Measurements from ENCODE around the gene RBMS1. TPM values are rescaled to one million over a fixed set of nuclear protein-coding genes. Genes with fewer than 3 reads are reported as not detected.

RBMS1 gene
- total RNA-seq, 5 donors from 2014 or later (not counting 1 experiment from before 2014, with no cell fraction given): 94.2 to 137 (median 105) TPM

DNA sequence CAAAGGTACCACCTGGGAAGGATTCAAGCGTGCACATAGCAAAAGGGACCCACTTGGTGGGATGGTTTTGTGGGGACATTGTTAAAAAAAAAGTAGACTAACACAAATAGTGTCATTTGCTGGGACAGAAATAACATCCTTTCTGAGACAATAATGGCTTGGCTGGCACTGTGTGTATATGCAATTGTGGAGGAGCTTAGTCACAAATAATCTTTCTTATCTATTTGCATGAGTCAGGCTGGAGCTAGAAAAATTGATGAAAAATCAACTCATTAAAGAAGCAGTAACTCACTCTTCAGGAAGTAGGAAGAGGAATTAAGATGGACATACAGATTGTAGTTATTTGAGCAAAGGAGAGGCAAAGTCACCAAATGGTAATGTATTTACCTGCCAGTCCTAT is 264.0 kb downstream of the RBMS1 start:
- Mint-ChIP-seq H3K4me3 (no peak overlapping the region), H3K27ac (no peak overlapping the region), H3K27me3 (peaks cover 0 to 5% of the 10 kb centered on the region in 2 donors), H3K36me3 (no peaks in the 10 kb centered on the region), H3K4me1 (peaks cover 0 to 4% (median 3%) of the 10 kb centered on the region in 3 donors), H3K9me3 (no peaks in the 10 kb centered on the region)
- no peaks in the 10 kb centered on the region for H3K9me3 ChIP-seq
- no peak overlapping the region for H3K27ac ChIP-seq (ENCODE audit: low read length)
- ChIA-PET POLR2A (no interaction called here), CTCF (no interaction called here)
- H3K4me3 ChIP-seq (ENCODE audit: control insufficient read depth in 1 of 2, extremely low read depth in 1 of 2, low read length in 1 of 2): no peak overlapping the region
- no peaks in the 10 kb centered on the region for H3K4me1 ChIP-seq (ENCODE audit: control insufficient read depth in 1 of 2, extremely low read depth in 1 of 2, insufficient read depth in 2 of 2, low read length in 2 of 2)
- H3K36me3 ChIP-seq (ENCODE audit: control insufficient read depth in 2 of 2, extremely low read depth in 1 of 2, insufficient read depth in 1 of 2, low read length in 1 of 2): no peaks in the 10 kb centered on the region
- no peak for ATAC-seq (replicated peaks in 1 of 4)
- WGBS (ENCODE audit: insufficient coverage): no CpG with 5 or more reads among the region's 1 CpG
- H3K27me3 ChIP-seq (replicated peaks in 1 of 2; ENCODE audit: control insufficient read depth in 2 of 2, extremely low read depth in 1 of 2, insufficient read depth in 2 of 2, low read length in 1 of 2): no peaks in the 10 kb centered on the region
- DNase-seq: no peak

DNA sequence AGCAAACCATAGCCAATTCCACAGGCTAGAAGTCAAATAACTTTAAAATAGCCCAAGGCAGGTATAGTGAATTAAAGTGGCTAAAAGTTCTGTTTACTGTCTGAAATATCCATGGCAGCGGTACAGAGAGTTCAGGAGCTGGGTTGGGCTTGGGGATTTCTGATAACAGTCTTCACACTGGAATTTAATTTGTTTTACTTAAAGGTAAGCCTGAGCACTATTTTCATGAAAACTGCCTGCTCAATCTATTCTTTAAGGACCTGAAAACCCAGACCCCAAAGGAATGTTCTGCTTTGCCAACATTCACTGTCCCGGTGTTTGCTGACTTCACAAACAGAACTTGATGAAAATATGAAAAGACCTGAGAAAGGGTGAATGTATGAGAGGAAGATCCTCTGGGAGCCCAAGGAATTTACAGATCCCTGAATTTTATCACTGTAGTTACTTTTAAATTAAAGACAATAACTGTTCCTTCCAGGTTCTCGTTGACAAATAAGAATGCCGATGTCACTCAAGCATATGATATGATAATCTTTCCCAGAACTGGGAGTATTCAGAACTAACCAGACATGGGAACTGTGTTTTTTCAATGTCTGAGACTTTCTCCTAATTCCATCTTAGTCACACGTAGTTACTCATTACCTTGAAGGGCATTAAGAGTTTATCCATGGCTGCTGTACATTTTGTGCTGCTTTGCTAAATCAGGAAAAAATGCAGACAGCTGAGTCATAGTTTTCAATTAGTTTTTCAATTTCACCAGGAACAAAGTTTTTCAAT is 265.3 kb downstream of the RBMS1 start:
- CTCF ChIA-PET: no interaction called here
- POLR2A ChIA-PET: no interaction called here
- DNase-seq (no peak), ATAC-seq (replicated peaks in 1 of 4) (no peak)
- Histone ChIP-seq H3K36me3 (ENCODE audit: control insufficient read depth in 2 of 2, extremely low read depth in 1 of 2, insufficient read depth in 1 of 2, low read length in 1 of 2) (no peaks in the 10 kb centered on the region), H3K9me3 (no peaks in the 10 kb centered on the region), H3K27me3 (replicated peaks in 1 of 2; ENCODE audit: control insufficient read depth in 2 of 2, extremely low read depth in 1 of 2, insufficient read depth in 2 of 2, low read length in 1 of 2) (no peaks in the 10 kb centered on the region), H3K4me3 (ENCODE audit: control insufficient read depth in 1 of 2, extremely low read depth in 1 of 2, low read length in 1 of 2) (no peak overlapping the region), H3K4me1 (ENCODE audit: control insufficient read depth in 1 of 2, extremely low read depth in 1 of 2, insufficient read depth in 2 of 2, low read length in 2 of 2) (no peaks in the 10 kb centered on the region), H3K27ac (ENCODE audit: low read length) (no peak overlapping the region)
- WGBS (ENCODE audit: insufficient coverage): 60% methylated on average over 1 of the region's 5 CpGs
- Mint-ChIP-seq H3K4me1 (peaks cover 0 to 16% (median 13%) of the 10 kb centered on the region in 3 donors), H3K4me3 (no peak overlapping the region), H3K27ac (no peak overlapping the region), H3K27me3 (no peaks in the 10 kb centered on the region), H3K36me3 (no peaks in the 10 kb centered on the region), H3K9me3 (no peaks in the 10 kb centered on the region)

DNA sequence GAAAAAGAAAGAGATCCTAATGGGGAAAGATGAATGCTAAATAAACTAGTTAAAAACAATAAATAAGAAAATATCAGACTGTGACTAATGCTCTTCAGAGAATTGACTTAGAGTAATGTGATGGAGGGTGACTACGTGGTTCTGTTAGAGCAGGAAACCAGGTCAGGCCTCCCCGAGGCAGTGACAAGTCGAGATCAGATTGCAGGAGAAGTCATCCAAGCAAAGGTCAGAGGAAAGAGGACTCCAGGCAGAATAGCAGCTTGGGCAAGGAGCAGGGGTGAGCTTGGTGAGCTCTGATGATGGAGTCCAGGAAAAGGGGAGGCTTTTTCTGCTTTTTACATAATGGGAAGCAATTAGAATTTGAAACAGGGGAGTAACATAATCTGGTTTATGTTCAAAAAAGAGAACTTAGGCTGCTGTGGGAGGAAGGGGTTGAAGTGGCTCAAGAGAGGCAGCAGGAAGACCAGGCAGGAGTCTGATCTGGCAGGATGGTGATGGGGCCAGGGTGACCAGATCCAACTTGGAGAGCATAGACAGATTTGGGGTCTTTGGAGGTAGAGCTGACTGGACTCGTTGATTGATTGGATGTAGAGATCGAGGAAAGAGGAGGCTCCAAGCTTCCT is 266.2 kb downstream of the RBMS1 start:
- Mint-ChIP-seq H3K36me3 (no peaks in the 10 kb centered on the region), H3K4me3 (no peak overlapping the region)
- WGBS (ENCODE audit: insufficient coverage): 73% methylated on average over 5 of the region's 5 CpGs

DNA sequence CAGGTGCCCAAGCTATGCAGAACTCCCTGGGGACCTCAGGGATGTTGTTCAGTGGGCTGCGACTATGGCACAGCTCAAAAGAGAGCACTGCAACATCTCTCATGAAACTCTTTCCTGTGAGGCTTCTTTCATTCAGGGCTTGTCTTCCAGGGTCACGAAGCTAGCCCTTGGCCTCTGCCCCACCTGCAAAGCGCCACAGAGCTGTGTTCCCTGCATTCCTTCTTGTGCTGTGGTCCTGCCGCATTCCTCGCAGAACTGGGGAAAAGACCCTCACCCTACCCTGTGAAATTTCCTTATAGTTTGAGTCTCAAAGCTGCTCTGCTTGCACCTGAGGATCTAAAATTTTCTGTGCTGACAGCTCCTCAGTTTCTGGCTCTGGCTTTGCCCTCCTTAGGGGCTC is 267.2 kb downstream of the RBMS1 start:
- CTCF ChIA-PET: interaction anchor here in 1 of 2 donors (0.5 to 0.6 kb wide), 2 partner anchors 644 to 1028 kb away, joined by 3 read pairs; no protein-coding TSS in a partner anchor
- no peak overlapping the region for H3K4me3 ChIP-seq (ENCODE audit: control insufficient read depth in 1 of 2, extremely low read depth in 1 of 2, low read length in 1 of 2)
- H3K4me1 ChIP-seq (ENCODE audit: control insufficient read depth in 1 of 2, extremely low read depth in 1 of 2, insufficient read depth in 2 of 2, low read length in 2 of 2): no peaks in the 10 kb centered on the region
- ATAC-seq (replicated peaks in 1 of 4) (no peak), DNase-seq (no peak)
- no peaks in the 10 kb centered on the region for H3K27me3 ChIP-seq (replicated peaks in 1 of 2; ENCODE audit: control insufficient read depth in 2 of 2, extremely low read depth in 1 of 2, insufficient read depth in 2 of 2, low read length in 1 of 2)
- 75% methylated on average over 5 of the region's 5 CpGs for WGBS (ENCODE audit: insufficient coverage)
- H3K36me3 ChIP-seq (ENCODE audit: control insufficient read depth in 2 of 2, extremely low read depth in 1 of 2, insufficient read depth in 1 of 2, low read length in 1 of 2): no peaks in the 10 kb centered on the region
- H3K27ac ChIP-seq (ENCODE audit: low read length): no peak overlapping the region
- H3K36me3 Mint-ChIP-seq: no peaks in the 10 kb centered on the region
- H3K4me1 Mint-ChIP-seq: peaks cover under 1 to 20% (median 17%) of the 10 kb centered on the region in 3 donors
- no peak overlapping the region for H3K4me3 Mint-ChIP-seq
- H3K27me3 Mint-ChIP-seq: no peaks in the 10 kb centered on the region
- H3K9me3 ChIP-seq: no peaks in the 10 kb centered on the region
- POLR2A ChIA-PET: interaction anchor here in 1 of 2 donors (0.6 kb wide), 1 partner anchor 1105 kb away, joined by 3 read pairs; no protein-coding TSS in a partner anchor
- no peaks in the 10 kb centered on the region for H3K9me3 Mint-ChIP-seq
- H3K27ac Mint-ChIP-seq: no peak overlapping the region

More for the DNA sequence above, 266.2 kb downstream of the RBMS1 start:
- H3K36me3 ChIP-seq (ENCODE audit: control insufficient read depth in 2 of 2, extremely low read depth in 1 of 2, insufficient read depth in 1 of 2, low read length in 1 of 2): no peaks in the 10 kb centered on the region
- no peaks in the 10 kb centered on the region for H3K27me3 ChIP-seq (replicated peaks in 1 of 2; ENCODE audit: control insufficient read depth in 2 of 2, extremely low read depth in 1 of 2, insufficient read depth in 2 of 2, low read length in 1 of 2)
- H3K4me3 ChIP-seq (ENCODE audit: control insufficient read depth in 1 of 2, extremely low read depth in 1 of 2, low read length in 1 of 2): no peak overlapping the region
- H3K4me1 Mint-ChIP-seq: peaks cover 0 to 20% (median 17%) of the 10 kb centered on the region in 3 donors
- H3K27ac ChIP-seq (ENCODE audit: low read length): no peak overlapping the region
- ChIA-PET CTCF (no interaction called here), POLR2A (no interaction called here)
- H3K9me3 ChIP-seq: no peaks in the 10 kb centered on the region
- no peak overlapping the region for H3K27ac Mint-ChIP-seq
- ATAC-seq (replicated peaks in 1 of 4) (no peak), DNase-seq (no peak)
- H3K9me3 Mint-ChIP-seq: no peaks in the 10 kb centered on the region
- no peaks in the 10 kb centered on the region for H3K27me3 Mint-ChIP-seq
- H3K4me1 ChIP-seq (ENCODE audit: control insufficient read depth in 1 of 2, extremely low read depth in 1 of 2, insufficient read depth in 2 of 2, low read length in 2 of 2): no peaks in the 10 kb centered on the region

DNA sequence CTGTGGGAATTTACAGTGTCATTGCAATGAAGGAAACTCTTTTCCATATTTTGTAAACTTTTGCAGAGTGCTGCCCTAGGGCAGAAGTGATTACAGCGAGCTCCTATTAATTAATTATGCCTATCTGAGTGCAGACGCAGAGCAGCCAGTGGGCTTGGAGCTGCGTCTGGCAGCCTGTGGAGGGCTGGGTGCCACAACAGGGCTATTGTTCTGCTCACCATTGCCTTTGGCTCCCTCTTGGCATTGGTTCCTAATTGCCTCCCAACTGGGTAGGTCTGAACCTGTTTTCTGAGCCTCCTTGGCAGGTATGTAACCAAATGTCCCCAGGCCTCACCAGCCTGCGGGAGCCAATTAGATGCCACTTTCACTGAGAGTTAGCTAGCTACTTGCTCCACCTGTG is 267.9 kb downstream of the RBMS1 start:
- H3K9me3 ChIP-seq: no peaks in the 10 kb centered on the region
- ChIA-PET CTCF (no interaction called here), POLR2A (no interaction called here)
- Mint-ChIP-seq H3K4me3 (no peak overlapping the region), H3K4me1 (peaks cover 7 to 26% (median 23%) of the 10 kb centered on the region in 3 donors), H3K27ac (no peak overlapping the region), H3K36me3 (no peaks in the 10 kb centered on the region), H3K9me3 (no peaks in the 10 kb centered on the region), H3K27me3 (no peaks in the 10 kb centered on the region)
- no peak for DNase-seq
- H3K27me3 ChIP-seq (replicated peaks in 1 of 2; ENCODE audit: control insufficient read depth in 2 of 2, extremely low read depth in 1 of 2, insufficient read depth in 2 of 2, low read length in 1 of 2): no peaks in the 10 kb centered on the region
- 98% methylated on average over 4 of the region's 4 CpGs for WGBS (ENCODE audit: insufficient coverage)
- no peak overlapping the region for H3K4me3 ChIP-seq (ENCODE audit: control insufficient read depth in 1 of 2, extremely low read depth in 1 of 2, low read length in 1 of 2)
- H3K36me3 ChIP-seq (ENCODE audit: control insufficient read depth in 2 of 2, extremely low read depth in 1 of 2, insufficient read depth in 1 of 2, low read length in 1 of 2): no peaks in the 10 kb centered on the region
- peaks cover 0 to under 1% of the 10 kb centered on the region in 2 experiments for H3K4me1 ChIP-seq (ENCODE audit: control insufficient read depth in 1 of 2, extremely low read depth in 1 of 2, insufficient read depth in 2 of 2, low read length in 2 of 2)
- ATAC-seq (replicated peaks in 1 of 4): no peak
- H3K27ac ChIP-seq (ENCODE audit: low read length): no peak overlapping the region

DNA sequence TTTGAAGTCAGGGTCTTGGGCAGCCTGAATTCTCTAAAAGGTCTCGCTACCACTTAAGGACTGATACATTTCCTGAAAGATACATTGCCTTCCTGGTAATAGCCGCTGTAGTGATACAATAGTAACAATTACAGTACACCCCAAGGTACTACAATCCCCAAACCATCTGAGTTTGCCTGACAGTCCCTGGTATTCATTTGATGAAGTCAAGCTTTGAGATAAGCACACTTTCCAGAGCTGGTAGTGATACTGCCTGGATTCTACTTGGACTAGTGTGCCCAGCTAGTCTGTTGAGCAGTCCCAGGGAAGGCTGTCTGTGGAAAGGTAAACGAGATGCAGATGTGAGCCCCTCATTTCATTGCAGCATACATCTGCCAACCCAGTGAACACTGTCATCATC is 269.1 kb downstream of the RBMS1 start:
- no peaks in the 10 kb centered on the region for H3K36me3 Mint-ChIP-seq
- H3K9me3 Mint-ChIP-seq: no peaks in the 10 kb centered on the region
- H3K27me3 Mint-ChIP-seq: no peaks in the 10 kb centered on the region
- no peaks in the 10 kb centered on the region for H3K9me3 ChIP-seq
- H3K4me1 Mint-ChIP-seq: peaks cover 11 to 36% (median 32%) of the 10 kb centered on the region in 3 donors
- no peaks in the 10 kb centered on the region for H3K27me3 ChIP-seq (replicated peaks in 1 of 2; ENCODE audit: control insufficient read depth in 2 of 2, extremely low read depth in 1 of 2, insufficient read depth in 2 of 2, low read length in 1 of 2)
- ChIA-PET CTCF (no interaction called here), POLR2A (no interaction called here)
- no peak overlapping the region for H3K4me3 Mint-ChIP-seq
- no peak overlapping the region for H3K27ac ChIP-seq (ENCODE audit: low read length)
- H3K27ac Mint-ChIP-seq: peak overlapping the region in 1 of 2 donors; percentile 72
- DNase-seq (no peak), ATAC-seq (replicated peaks in 1 of 4) (peak in 1 of 4 experiments; percentile 21)
- H3K4me3 ChIP-seq (ENCODE audit: control insufficient read depth in 1 of 2, extremely low read depth in 1 of 2, low read length in 1 of 2): no peak overlapping the region
- no peaks in the 10 kb centered on the region for H3K36me3 ChIP-seq (ENCODE audit: control insufficient read depth in 2 of 2, extremely low read depth in 1 of 2, insufficient read depth in 1 of 2, low read length in 1 of 2)
- H3K4me1 ChIP-seq (ENCODE audit: control insufficient read depth in 1 of 2, extremely low read depth in 1 of 2, insufficient read depth in 2 of 2, low read length in 2 of 2): peaks cover 0 to 3% of the 10 kb centered on the region in 2 experiments
- 0% methylated on average over 1 of the region's 3 CpGs for WGBS (ENCODE audit: insufficient coverage)

Measured in T-cell (primary cell).